RWPE1 (cell line): ENCODE results near the gene PROS1.

Experiments
- CTCF ChIA-PET: fragments of 350-600 bp; sonication (Branson Sonifier 250); formaldehyde crosslinking; extraction: SDS; loops from one replicate; lab custom pipeline; 2021; lab: Yijun Ruan, JAX
- POLR2A ChIA-PET: fragments of 400-600 bp; formaldehyde crosslinking; extraction: SDS; loops from one replicate; lab custom pipeline; 2020; ENCODE audit warnings: antibody characterized with exemption; ENCODE audit not compliant: low non-redundant PET; lab: Yijun Ruan, JAX
- DNase-seq: peaks from one replicate; pipeline ENCODE4 v3.0.0; 2012; ENCODE audit warnings: low spot score
- H3K27ac ChIP-seq: fragments of 450-650 bp; 2 replicates; pipeline ENCODE4 v1.5.1; 2017
- CTCF ChIP-seq: fragments of 450-650 bp; conservative IDR thresholded peaks from 2 replicates; pipeline ENCODE4 v1.5.1; 2017; ENCODE audit warnings: low read depth, mild to moderate bottlenecking

PROS1 gene

GRCh38 chr3:93973131-93974126, at the start of gene PROS1:
PROS1 (minus strand) TSS chr3:93973896; CDS start chr3:93973749, 147 bp downstream.
- peak; percentile 42 for DNase-seq
- CTCF ChIA-PET, result interaction anchor here (0.6 kb wide), 1 partner anchor 14 kb away, joined by 4 read pairs; no protein-coding TSS in a partner anchor
- H3K27ac ChIP-seq, result peak within 1 kb of the TSS; percentile 77
- no peak for TF ChIP-seq CTCF
- POLR2A ChIA-PET, result interaction anchor here (0.6 kb wide), 1 partner anchor 10 kb away, joined by 3 read pairs; no protein-coding TSS in a partner anchor

- POLR2A ChIA-PET, result no interaction called here
- no peak overlapping the region for H3K27ac ChIP-seq
- no peak for DNase-seq
- no peak for TF ChIP-seq CTCF
- CTCF ChIA-PET, result interaction anchor here (0.5 kb wide), 1 partner anchor 16 kb away, joined by 4 read pairs; no protein-coding TSS in a partner anchor
These were observed 46.6 kb upstream of the PROS1 start for GRCh38 chr3:94020293-94020692.

GRCh38 chr3:94019659-94020058, 46.0 kb upstream of the PROS1 start:
- H3K27ac ChIP-seq, result no peak overlapping the region
- no peak for TF ChIP-seq CTCF
- CTCF ChIA-PET, result interaction anchor here (0.5 kb wide), 1 partner anchor 15 kb away, joined by 4 read pairs; no protein-coding TSS in a partner anchor
- DNase-seq, result no peak
- POLR2A ChIA-PET, result no interaction called here

GRCh38 chr3:94015025-94015424, 41.3 kb upstream of the PROS1 start:
- DNase-seq, result no peak
- ChIA-PET CTCF (interaction anchor here (0.9 kb wide), 1 partner anchor 25 kb away, joined by 5 read pairs; no protein-coding TSS in a partner anchor), POLR2A (no interaction called here)
- H3K27ac ChIP-seq, result no peak overlapping the region
- no peak for TF ChIP-seq CTCF

GRCh38 chr3:94012185-94012584, 38.5 kb upstream of the PROS1 start:
- TF ChIP-seq CTCF, result no peak
- no peak for DNase-seq
- ChIA-PET CTCF (no interaction called here), POLR2A (no interaction called here)
- H3K27ac ChIP-seq, result no peak overlapping the region

- no peak overlapping the region for H3K27ac ChIP-seq
- CTCF ChIA-PET, result no interaction called here
- DNase-seq, result no peak
- no peak for TF ChIP-seq CTCF
- POLR2A ChIA-PET, result no interaction called here
These were observed 37.6 kb upstream of the PROS1 start for GRCh38 chr3:94011233-94011711.
